HG03135 (cell line): ENCODE data around the gene SHROOM1.

Experiments used
- ATAC-seq: cut with Tn5 transposase; IDR thresholded peaks from one replicate; pipeline ENCODE4 v1.9.1; 2021; ENCODE audit warnings: mild to moderate bottlenecking, moderate library complexity; ENCODE audit not compliant: unreplicated experiment

The SHROOM1 gene

DNA sequence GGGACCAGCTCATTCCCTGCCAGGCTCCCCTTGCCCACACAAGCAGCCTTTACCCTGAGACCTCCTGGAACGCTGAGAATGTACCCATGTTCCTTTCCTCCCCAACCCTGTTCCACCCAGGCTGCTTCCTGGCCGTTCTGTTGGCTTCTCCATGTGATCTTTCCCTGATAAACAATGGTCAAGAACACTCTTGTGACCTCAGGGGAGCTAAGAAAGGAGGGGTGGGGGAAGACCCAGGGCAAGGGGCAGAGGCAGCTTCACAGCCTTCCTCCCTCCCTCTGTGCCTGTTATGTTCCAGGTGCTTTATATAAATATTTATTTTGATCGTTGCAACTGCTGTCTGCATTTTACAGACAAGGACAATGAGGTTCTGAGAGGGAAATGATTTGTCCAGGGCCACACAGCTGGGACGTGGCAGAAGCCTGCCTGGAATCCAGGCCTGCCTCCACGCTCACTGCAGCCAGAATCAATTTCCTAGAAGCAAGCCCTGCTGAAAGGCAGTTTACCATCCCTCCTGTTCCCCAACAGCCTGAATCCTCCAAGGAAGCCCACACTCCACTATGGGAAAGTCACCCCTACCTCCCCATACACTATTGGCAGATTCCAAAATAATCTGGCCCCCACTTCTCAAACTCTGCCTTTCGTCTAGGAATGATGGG lies 3.9 kb downstream of the SHROOM1 start:
- ATAC-seq: no peak

DNA sequence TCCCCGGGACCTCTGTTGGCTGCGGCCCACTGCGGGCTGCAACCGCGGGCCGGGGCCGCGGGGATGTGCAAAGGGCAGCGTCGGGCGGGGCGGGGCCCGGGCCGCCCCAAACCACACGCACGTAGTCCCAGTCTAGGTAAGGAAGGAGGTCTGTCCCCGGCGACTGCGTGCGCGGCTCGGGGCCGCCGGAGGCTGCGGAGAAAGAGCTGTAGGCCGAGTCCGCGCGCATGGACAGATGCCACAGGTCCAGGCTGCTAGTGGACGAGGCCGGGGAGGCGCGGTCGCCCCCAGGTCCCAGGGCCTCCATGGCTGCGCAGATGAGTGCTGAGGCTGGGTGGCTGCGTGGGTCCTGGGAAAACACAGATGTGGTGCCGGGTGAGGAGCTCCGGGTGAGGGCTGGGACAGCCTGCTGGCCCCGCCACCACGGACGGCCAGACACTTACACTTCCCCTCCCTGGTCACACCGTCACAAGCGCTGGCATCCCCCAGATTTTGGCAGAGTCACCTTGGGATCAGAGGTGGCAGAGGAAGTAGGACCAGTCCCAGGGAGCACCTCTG lies 4.5 kb downstream of the SHROOM1 start:
- ATAC-seq: no peak

DNA sequence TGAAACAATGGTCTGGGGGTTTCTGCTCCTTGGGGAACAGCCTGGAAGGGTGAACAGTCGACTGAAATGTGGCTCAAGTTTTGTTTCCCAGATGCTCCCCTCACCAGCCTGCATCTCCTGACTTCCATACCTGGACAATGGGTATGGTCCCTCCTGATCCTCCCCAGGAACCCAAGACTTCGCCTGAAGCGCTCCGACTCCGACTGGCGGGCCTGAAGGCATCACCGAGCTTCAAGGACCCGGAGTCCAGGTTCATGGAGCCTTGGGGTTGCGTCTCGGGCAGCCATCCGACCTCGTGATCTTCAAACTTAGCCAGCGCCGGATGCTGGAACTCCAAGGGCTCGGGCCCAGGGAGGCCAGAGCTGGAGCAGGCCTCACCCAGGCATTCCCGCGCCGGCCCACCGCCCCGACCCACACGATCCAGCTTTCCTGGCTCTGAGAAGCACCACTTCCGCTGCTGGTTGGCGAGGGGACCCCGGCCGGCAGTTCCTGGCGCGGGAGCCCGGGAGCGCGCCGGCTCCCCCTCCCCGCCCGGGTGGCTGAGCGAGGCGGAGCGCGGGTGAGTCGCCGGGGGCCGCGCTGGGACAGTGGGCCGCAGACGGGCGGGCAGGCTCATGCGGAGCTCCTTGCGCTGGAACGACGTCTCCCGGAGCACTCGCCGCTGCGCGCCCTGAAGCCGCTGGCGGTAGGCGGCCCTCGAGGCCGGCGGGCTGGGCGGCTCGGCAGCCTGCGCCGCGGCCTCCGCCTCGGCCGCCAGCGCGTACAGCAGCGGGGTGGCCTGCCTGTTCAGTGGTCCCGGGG lies 5.2 kb downstream of the SHROOM1 start:
- ATAC-seq: no peak

DNA sequence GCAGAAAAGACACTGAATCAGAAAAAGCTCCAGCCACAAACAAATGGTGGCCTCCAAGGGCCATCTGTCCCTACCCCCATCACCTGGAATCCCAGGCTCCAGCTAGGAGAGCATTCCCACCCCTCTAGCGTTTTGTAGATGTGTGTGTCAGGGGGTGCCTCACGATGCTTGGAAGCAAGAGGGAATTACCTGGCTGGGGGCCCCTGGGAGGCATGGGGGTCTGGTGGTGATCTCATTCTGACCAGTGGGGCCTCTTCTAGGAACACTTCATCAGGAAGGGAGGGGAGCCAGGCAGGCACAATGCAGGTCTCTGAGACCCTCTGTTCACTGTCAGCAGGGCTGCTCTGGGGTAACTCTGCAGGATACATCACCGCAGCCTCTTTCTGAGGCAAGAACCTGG lies 6.0 kb downstream of the SHROOM1 start:
- no peak for ATAC-seq

DNA sequence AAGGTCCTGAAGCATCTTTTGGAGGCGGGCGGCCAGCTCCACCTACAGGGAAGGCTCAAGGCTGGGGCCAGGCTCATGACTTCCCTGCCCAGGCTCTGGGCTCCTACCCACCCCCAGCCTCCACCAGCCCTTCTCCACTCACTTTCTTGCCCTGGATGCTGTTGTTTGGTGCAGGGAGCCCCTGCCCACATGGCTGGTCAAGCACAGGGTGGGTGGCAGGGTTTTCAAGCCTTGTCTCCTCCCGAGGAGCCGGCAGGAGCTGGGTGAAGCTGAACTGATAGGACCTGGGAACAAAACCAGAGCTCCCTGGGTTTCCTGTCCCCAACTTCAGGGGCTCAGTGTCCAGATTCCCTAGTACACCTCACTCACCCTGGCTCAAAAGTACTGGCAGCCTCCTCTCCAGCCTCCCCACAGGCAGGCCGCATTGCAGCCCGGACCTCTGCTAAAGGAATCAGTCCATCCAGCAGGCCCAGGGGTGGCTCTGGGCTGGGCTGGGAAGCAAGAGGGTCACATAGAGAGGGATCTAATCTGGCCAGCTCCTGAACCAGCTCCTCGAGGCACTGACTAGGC lies 6.9 kb downstream of the SHROOM1 start:
- ATAC-seq: no peak

DNA sequence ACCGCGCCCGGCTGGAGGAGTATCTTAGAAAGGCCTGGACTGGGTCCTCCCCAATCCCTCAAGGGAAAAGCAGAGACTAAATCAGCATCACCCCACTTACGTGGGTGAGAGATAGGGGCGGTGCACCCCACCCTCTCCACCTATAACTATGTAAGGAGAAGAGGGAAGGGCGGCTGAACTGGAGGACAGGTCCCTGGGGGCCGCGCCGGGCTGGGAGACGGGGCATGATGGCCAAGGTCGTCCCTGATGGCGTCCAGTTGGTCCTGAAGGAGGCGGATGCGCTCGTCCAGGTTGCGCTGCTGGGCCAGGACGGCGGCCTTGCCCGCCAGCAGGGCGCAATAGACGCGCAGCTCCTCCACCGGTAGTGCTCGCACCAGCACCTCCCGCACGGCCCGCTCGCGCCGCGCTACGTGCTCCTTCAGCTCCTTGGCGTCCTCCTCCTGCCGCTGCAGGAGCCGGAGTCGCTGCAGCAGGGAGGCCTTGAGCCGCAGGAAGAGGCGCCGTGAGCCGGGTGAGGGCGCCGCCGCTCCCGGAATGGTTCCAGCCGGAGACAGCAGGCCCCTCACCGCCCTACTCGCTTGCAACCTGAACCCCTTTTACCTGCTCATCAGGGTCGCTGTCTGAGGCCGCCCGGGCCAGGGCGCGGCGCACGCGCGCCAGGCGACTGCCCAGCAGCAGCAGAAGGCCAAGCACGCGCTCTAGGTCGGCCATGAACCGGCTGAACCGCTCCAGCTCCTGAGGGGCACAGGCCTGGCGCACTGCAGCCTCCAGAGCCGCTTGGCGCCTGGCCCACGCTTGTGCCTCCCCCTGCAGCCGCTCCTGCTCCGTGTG lies 7.6 kb downstream of the SHROOM1 start:
- ATAC-seq: no peak

DNA sequence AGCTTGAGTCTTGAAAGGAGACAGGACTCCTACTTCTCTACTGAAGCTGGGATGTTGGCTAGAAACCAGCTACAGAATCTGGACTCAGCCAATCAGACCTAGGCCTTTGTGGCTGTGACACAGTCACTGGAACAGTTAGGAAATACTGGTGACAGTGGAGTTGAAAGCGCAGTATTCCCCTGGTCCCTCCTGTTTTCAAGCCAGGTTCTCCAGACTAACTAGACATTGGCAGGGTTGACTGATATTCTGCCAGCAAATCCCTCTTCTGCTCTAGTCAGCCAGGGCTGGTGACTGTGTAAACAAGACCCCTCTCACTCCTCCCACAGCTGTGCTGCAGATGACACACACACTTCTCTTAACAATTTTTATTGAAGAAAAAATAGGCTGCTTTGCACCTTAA lies 8.7 kb downstream of the SHROOM1 start:
- ATAC-seq: no peak

DNA sequence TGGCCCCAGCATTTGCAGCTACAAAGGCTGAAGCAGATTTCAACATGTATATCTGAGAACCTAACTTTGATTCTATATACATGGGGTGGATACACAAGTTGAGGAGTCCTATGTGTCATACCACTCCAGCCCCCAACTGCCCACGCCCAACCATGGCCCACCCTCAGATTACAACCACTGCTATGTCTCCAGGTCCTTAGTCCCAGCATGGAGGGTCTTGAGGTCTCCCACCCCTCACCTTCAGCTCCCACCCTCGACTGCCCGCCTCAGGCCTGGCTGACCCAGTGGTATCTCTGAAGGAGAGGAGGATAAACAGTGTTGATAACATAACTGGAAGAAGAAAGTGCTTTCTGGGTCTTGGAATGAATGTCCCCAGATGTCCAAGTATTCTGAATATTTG lies 9.1 kb downstream of the SHROOM1 start:
- ATAC-seq: no peak

DNA sequence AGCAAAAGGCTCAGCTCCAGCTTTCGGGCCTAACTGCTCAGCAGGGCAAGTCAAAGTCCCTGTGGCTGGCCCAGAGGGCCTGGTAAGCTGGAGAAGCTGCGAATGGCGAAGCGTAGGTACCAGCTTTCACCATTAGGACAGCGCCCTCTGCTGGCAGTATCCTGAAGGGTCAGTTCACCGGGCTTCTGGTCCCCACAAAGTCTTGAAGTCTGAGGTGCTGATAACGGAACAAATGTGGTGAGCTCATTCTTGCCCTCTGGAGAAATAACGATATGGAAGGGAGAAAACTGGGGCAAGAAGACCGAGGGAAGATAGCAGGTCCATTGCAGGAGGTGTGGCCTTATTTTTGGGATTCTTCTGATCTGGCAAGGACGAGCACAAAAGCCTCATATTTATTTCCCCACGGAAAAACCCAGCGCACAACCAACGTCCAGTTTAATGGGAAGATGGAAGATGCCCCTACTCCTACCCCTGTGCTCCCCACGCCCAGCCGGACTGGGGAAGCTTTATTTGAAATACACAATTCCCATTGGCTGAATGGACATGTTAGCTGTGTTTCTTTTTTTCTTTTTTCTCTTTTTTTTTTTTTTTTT lies 10.2 kb downstream of the SHROOM1 start:
- ATAC-seq: peak; percentile 71

DNA sequence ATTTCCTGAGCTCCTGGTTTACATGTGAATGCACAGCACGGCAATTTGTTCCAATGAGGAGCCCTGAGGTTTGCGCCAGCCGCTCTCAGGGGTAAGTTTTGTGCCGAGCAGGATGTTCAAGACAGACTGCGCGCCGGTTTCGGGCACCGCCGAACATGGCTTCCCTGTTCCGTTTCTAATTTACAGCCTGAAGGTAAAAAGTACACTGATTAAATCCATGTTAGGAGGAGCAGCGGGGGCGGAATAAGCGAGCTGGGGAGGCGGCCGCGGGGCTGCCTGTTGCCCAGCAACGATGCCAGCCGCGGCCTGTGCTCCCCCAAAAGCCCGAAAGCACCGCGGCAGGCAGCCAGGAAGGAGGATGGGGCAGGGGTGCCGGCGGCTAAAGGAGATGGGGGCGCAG lies 11.0 kb downstream of the SHROOM1 start:
- ATAC-seq: no peak

DNA sequence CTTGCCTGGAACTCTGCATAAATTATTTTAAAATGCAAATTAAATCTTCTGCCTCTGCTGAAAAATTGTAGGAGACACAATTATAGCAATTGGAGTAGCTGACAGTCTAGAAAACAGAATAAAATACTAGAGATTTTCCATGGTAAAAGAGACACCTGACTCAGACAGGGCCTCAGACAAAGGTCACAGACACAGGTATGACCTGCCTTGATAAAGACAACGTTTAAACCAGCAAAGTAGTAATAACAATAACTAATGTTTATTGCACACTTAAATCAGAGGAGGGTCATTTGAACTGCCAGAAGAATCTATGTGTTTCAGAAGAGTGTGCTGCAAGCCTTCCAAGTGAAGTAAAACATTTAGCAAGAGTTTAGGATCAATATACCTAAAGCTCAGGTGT lies 13.4 kb downstream of the SHROOM1 start:
- no peak for ATAC-seq

DNA sequence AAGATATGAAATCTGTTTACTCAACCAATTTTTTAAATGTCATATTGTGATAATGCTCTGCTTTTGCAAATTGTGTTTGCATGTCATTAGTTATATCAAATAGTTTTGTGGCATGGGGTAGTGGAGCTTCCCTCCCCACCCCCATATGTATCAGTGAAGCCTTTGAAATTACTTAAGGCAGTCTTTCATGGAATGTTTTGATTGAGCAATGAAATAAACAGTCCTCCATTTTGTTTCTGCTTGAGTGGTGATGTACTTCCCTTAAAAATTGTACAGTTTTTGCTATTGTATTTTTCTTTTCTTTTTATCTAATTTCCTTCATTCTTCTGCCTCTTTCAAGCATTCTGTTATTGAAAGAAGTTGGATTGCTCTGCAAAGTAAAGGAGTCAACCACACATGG lies 13.9 kb downstream of the SHROOM1 start:
- no peak for ATAC-seq

DNA sequence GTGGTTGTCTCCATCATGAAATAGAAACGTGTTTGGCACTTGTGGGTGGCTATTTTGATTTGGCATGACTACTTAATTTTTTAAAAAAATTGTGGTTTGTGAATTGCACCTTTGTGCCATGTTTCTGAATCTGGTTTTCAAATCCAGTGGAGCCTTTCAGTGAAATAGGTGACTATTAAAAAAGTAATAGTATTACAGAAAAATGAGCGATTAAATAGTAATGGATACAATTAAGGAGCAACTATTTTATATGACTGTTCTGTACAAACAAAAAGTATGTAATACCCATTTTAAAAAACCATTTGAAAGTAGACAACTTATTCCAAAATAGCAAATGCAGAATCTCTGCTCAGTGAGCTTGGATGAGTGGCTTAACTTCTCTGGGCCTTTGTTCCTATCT lies 14.4 kb downstream of the SHROOM1 start:
- no peak for ATAC-seq

DNA sequence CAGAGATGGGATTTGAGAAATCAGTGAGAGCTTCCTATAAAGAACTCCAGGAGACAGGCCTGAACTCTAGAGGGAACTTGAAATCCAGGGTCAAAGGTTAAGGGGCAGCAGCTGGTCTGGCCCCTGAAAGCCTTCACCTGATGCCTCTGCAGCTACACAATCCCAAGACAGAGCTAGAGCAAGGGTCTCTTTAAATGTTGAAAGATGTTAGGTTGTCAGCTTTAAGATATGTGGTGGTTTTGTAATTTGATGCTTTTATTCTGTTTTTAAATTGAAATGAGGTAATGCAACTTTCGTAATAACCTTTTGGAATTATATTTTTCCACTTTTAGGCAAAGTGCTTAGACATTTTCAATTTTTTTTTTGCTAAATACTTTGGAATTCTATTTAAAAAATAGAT lies 15.0 kb downstream of the SHROOM1 start:
- no peak for ATAC-seq

DNA sequence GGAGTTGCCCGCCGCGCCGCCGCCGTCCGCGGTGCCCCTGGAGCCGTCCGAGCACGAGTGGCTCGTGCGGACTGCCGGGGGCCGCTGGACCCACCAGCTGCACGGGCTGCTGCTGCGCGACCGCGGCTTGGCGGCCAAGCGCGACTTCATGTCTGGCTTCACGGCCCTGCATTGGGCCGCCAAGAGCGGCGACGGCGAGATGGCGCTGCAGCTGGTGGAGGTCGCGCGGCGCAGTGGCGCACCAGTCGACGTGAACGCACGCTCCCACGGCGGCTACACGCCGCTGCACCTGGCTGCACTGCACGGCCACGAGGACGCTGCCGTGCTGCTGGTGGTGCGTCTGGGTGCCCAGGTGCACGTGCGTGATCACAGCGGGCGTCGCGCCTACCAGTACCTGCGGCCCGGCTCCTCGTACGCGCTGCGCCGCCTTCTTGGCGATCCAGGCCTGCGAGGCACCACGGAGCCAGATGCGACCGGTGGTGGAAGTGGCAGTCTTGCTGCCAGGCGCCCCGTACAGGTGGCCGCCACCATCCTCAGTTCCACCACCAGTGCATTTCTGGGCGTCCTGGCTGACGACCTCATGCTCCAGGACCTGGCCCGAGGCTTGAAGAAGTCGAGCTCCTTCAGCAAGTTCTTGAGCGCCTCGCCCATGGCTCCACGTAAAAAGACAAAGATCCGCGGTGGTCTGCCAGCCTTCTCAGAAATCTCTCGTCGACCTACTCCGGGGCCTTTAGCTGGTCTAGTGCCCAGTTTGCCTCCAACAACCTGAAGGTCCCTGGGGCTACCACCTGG lies 15.7 kb downstream of the SHROOM1 start:
- ATAC-seq: no peak

DNA sequence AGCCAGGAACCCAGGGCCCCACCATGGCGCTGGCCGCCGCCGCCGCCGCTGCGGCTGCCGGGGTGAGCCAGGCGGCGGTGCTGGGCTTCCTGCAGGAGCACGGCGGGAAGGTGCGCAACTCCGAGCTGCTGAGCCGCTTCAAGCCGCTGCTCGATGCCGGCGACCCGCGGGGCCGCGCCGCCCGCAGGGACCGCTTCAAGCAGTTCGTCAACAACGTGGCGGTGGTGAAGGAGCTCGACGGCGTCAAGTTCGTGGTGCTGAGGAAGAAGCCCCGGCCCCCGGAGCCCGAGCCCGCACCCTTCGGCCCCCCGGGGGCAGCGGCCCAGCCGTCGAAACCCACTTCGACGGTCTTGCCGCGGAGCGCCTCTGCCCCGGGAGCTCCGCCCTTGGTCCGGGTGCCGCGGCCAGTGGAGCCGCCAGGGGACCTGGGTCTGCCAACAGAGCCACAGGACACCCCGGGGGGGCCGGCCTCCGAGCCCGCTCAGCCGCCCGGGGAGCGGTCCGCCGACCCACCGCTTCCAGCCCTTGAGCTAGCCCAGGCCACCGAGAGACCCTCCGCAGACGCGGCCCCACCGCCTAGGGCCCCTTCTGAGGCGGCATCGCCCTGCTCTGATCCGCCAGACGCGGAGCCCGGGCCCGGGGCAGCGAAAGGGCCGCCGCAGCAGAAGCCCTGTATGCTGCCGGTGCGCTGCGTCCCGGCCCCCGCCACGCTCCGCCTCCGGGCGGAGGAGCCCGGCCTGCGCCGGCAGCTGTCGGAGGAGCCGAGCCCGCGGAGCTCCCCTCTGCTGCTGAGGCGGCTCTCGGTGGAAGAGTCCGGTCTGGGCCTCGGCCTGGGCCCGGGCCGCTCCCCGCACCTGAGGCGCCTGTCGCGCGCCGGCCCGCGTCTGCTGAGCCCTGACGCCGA lies 16.6 kb downstream of the SHROOM1 start:
- no peak for ATAC-seq

DNA sequence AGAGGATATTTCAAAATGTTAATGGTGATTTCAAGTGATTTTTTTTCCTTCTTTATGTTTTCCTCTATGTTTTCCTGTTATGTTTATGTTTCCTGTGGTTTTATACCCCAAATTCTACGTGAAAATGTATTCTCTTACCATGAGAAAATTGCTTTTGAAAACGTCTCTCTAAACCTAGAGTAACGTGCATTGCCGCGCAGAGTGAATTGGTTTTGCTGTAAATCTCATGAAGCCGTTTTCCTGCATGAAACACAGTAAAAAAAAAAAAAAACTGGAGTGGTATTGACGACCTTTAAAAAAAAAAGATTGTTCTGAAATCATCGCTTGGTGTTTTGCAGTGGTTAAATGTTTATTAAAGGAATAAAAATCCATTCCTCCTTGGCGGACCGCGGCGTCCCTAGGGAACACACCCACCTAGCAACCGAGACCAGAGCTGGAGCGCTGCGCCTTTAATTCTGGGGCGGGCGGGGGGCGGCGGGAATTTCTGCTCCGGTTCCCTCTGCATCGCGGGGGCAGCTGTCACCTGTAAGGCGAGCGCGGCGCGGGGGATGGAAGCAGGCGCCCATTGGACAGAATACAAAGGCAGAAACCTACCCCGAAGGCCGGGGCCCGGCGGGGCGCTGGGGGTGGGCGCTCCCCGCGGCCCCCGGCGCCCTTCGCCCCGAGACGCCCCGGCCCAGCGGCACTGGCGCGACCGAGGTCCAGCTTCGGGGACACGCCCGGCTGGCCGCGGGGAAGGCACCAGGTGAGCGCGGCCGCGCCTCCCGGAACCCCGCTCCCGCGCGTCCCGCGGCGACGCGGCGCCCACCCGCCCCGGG lies 17.5 kb downstream of the SHROOM1 start, which contains the start of gene SOWAHA:
Gene SOWAHA, plus strand, starts transcription at position 522 of the 818 bp plus-strand sequence. CDS start 320 bp downstream, outside the sequence.
- ATAC-seq: no peak
